Measurements from ENCODE around the gene RAMP2. TPM values are rescaled to one million over a fixed set of nuclear protein-coding genes. Genes with fewer than 3 reads are reported as not detected.

RAMP2 gene
- total and polyA plus RNA-seq, 2 of the 13 experiments (the other 11 are each of a cell fraction or from before 2014, with no cell fraction given): 1.4 to 5.2 TPM

GRCh38 chr17:42780851-42781638, 20.0 kb downstream of the RAMP2 start (continued):
- TF ChIP-seq ZBTB20 (CRISPR knock-in tag; IDR thresholded peaks at IDR 0.05; ENCODE audit: borderline replicate concordance, low read depth) (peak; percentile 21; the same call in 1 of the 2 replicates), ZNF12 (CRISPR knock-in tag; IDR thresholded peaks at IDR 0.05) (peak; percentile 7; the same call in 1 of the 2 replicates), ZEB1 (IDR thresholded peaks at IDR 0.05; ENCODE audit: insufficient replicate concordance, low read depth) (no peak), NCOA2 (CRISPR knock-in tag; IDR thresholded peaks at IDR 0.05) (no peak), HHEX (CRISPR knock-in tag; IDR thresholded peaks at IDR 0.05) (no peak), ARHGAP35 (CRISPR knock-in tag; IDR thresholded peaks at IDR 0.05; ENCODE audit: borderline replicate concordance) (no peak), RNF2 (conservative IDR thresholded peaks at IDR 0.05; ENCODE audit: low read depth) (0 out of 2 replicates have a peak, but pooled peaks have one; percentile 2), HMG20B (CRISPR knock-in tag; conservative IDR thresholded peaks at IDR 0.05) (0 out of 2 replicates have a peak, but pooled peaks have one; percentile 22), RCOR2 (CRISPR knock-in tag; IDR thresholded peaks at IDR 0.05) (no peak), ATAD3A (CRISPR knock-in tag; IDR thresholded peaks at IDR 0.05) (no peak), HOXA3 (CRISPR knock-in tag; IDR thresholded peaks at IDR 0.05) (no peak; the same call in 1 of the 2 replicates), ZNF256 (CRISPR knock-in tag; conservative IDR thresholded peaks at IDR 0.05) (no peak), KDM4B (CRISPR knock-in tag; IDR thresholded peaks at IDR 0.05) (no peak), ARNT2 (CRISPR knock-in tag; IDR thresholded peaks at IDR 0.05; ENCODE audit: low read depth) (peak; percentile 42), ZBTB38 (CRISPR knock-in tag; IDR thresholded peaks at IDR 0.05) (peak; percentile 39; the same call in 1 of the 2 replicates), IRF2 (CRISPR knock-in tag; IDR thresholded peaks at IDR 0.05) (no peak), ZNF772 (CRISPR knock-in tag; IDR thresholded peaks at IDR 0.05) (no peak), BRD4 (CRISPR knock-in tag; IDR thresholded peaks at IDR 0.05) (no peak), ZNF780A (CRISPR knock-in tag; IDR thresholded peaks at IDR 0.05) (no peak), NKX3-1 (CRISPR knock-in tag; IDR thresholded peaks at IDR 0.05) (no peak; the same call in 1 of the 2 replicates), SIN3A (IDR thresholded peaks at IDR 0.05; ENCODE audit: borderline replicate concordance, low read depth, low read length) (no peak), DPF2 (CRISPR knock-in tag; IDR thresholded peaks at IDR 0.05; ENCODE audit: borderline replicate concordance, low read depth) (0 out of 2 replicates have a peak, but pooled peaks have one; percentile 41), ZNF138 (CRISPR knock-in tag; IDR thresholded peaks at IDR 0.05; ENCODE audit: low read depth) (no peak), KMT2B (CRISPR knock-in tag; IDR thresholded peaks at IDR 0.05) (no peak), AKAP8 (CRISPR knock-in tag; IDR thresholded peaks at IDR 0.05) (peak; percentile 1; the same call in 1 of the 2 replicates), SMYD3 (CRISPR knock-in tag; IDR thresholded peaks at IDR 0.05) (no peak), TAF15 (IDR thresholded peaks at IDR 0.05; ENCODE audit: low read depth, low read length, poor library complexity, severe bottlenecking) (no peak), SCMH1 (CRISPR knock-in tag; IDR thresholded peaks at IDR 0.05; ENCODE audit: borderline replicate concordance) (no peak)
- TF ChIP-seq, protein P1, sequence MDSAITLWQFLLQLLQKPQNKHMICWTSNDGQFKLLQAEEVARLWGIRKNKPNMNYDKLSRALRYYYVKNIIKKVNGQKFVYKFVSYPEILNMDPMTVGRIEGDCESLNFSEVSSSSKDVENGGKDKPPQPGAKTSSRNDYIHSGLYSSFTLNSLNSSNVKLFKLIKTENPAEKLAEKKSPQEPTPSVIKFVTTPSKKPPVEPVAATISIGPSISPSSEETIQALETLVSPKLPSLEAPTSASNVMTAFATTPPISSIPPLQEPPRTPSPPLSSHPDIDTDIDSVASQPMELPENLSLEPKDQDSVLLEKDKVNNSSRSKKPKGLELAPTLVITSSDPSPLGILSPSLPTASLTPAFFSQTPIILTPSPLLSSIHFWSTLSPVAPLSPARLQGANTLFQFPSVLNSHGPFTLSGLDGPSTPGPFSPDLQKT (CRISPR knock-in tag; IDR thresholded peaks at IDR 0.05; ENCODE audit: borderline replicate concordance): no peak
- TF ChIP-seq, protein P2, sequence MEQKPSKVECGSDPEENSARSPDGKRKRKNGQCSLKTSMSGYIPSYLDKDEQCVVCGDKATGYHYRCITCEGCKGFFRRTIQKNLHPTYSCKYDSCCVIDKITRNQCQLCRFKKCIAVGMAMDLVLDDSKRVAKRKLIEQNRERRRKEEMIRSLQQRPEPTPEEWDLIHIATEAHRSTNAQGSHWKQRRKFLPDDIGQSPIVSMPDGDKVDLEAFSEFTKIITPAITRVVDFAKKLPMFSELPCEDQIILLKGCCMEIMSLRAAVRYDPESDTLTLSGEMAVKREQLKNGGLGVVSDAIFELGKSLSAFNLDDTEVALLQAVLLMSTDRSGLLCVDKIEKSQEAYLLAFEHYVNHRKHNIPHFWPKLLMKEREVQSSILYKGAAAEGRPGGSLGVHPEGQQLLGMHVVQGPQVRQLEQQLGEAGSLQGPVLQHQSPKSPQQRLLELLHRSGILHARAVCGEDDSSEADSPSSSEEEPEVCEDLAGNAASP (CRISPR knock-in tag; IDR thresholded peaks at IDR 0.05; ENCODE audit: borderline replicate concordance): peak; percentile 26; the same call in 1 of the 2 replicates
